NCI-H524 (cell line): ENCODE measurements around the gene ACACB.

ENCODE experiments used
- DNase-seq, 2 experiments: peaks; one replicate each; lab custom pipeline; 2025; lab: John Stamatoyannopoulos, UW

The ACACB gene

GRCh38 chr12:109110988-109111495 lies 5.3 kb upstream of the ACACB start:
- no peak for DNase-seq

- DNase-seq = no peak
Observed at GRCh38 chr12:109112720-109113465, 3.5 kb upstream of the ACACB start.

- DNase-seq = no peak
Observed at GRCh38 chr12:109113661-109114321, 2.6 kb upstream of the ACACB start.

- DNase-seq = no peak
Observed at GRCh38 chr12:109114644-109115043, 1.7 kb upstream of the ACACB start.

- no peak for DNase-seq
Observed at GRCh38 chr12:109115404-109115757, 1.0 kb upstream of the ACACB start.

GRCh38 chr12:109116611-109116949 lies 193 bp downstream of the ACACB start:
- DNase-seq = no peak

DNA sequence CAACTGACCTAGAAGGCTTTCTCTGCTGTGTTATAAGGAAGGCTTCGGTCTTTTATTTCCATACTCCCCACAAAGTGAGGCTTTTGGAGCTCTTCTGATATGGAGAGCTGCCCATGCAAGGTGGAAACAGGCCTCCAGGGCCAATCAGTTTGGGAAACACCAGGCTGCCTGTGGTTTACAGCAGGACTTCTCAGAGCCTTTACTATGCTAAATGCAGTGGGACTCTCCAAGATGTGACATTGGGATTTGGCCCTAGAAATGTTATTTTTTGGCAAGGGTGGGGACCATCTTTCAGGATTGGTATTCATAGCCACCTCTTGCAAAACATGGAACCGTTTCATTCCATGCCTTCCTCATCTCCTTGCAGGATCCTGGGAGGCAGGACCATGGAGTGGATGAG lies 3.7 kb downstream of the ACACB start:
- DNase-seq = no peak

GRCh38 chr12:109120557-109120956 lies 4.2 kb downstream of the ACACB start:
- no peak for DNase-seq

DNA sequence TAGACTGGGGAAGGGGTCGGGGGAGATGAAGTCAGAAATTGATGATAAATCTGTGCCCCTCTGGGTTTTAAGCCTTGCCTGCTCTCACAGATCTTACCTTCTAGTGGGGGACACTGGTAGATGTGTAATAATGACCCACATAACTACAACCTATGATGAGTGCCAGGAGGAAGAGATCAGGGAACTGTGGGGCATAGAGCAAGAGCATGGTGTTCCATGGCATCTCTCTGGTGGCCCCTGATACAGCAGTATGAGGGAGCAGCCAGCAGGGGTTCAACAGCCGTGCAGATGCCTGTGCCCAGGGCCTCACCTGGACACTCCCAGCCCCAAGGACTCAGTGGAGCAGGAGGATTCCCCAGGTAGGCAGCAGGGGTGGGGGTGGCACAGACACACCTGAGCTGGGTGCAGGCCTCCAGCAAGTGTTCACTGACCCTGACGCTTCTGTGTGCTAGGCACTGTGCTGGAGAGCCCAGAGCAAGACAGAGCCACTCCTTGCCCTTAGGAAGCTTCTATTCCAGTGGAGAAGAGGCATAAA lies 5.0 kb downstream of the ACACB start:
- DNase-seq = no peak

DNA sequence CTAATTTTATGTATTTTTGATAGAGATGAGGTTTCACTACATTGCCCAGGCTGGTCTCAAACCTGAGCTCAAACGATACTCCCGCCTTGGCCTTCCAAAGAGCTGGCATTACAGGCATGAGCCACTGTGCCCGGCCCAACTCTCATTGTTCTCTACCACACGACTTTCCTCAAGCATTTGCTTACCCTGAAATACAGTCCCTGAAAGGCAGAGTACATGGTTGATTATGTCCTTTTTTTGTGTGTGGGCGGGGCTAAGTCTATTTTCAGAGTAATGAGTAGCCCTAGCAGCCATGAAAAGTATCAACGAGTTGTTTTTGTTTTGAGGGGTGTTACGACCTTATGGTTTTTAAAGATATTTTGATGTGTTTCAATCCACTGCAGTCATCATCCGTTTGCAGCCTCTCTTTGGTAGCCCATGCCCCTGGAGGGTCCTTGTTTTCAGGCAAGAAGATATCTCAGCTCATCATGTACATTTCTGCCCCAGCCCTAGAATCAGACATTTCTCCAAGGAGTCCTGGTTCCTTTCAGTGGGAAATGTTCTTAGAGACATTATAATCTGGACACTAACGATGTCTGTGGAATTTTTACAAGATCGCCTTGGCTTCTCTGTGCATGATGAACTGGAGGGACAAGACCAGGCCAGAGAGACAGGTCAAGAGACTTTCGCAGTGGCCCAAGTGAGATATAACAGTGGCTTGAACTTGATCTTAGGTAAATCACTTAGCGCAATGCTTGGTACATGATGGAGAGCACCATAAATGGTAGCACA lies 8.7 kb downstream of the ACACB start:
- DNase-seq = no peak

DNA sequence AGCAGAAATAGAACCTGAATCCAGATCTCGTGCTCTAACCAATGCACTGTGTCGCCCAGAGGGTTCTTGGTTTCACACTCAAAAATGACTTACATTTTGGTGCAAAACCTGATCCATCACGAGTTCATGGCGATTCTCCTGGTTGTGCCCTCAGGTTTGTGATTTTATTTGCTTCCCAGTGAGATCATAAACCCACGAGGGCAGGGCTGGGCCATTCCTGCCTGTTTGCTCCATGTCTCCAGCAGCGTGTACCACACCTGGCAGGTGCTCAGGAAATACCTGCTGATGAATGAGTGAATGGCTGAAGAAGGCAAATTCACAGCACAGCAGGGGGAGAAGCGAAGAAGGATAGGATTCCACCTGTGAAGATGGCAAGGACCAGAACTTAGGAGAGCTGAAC lies 9.4 kb downstream of the ACACB start:
- DNase-seq = no peak

DNA sequence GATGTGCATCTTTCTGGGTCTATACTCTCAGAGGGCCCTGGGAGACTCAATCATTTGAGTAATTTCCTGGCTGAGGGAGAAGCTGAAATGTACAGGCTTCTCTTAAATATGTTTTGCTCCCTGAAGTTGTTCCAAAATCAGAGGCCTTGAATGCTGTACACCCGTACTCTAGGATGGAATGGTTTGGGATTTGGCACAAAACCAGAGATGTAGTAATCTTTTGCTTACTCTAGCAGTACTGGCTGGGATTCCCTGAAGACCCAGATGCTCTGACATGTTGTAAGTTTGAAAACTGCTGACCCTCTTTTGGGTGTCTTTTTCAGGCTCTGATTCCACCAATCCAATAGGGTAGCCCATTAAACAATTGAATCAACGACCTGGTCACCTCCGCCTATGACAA lies 10.4 kb downstream of the ACACB start:
- no peak for DNase-seq

GRCh38 chr12:109127533-109128242 lies 11.3 kb downstream of the ACACB start:
- no peak for DNase-seq

DNA sequence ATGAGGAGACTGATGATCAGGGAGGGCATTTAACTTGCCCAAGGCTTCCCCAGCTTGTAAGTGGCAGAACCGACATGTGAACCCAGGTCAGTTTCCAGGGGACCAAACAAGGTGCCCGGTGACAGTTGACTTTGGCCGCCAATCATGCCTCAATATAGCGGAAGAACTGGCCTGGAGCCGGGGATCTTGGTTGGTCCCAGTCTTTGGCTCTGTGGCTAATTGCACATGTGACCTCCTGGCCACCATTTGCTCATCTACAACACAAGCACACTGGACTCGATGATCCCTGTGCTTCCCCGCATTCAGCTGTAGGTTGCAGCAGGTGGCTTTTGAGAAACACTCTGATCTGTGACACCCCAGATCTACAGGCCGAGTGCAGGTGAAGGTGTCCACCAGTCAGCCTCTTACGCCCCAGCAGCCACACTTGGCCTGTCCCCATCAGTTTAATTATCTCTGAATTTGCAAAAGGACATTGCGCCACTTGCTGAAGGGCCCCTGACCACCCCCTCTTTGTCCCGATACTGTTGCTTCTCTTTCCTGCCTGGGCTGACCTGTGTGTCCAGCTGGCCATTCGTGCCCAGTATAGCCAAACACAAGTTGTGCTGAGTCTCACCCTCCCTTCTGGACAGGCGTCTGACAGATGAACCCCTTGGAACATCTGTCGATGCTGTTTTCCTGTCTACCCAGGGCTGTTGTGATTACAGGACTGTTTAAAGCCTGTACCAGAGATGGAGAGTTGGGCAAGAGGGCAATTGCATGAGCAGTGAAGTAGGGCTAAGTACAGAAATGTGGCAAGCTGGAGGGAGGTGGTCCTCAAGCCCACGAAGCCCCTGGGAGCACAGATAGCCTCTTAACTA lies 14.1 kb downstream of the ACACB start:
- DNase-seq = peak; percentile 64 to 76

- peak; percentile 68 to 84 for DNase-seq
Observed at GRCh38 chr12:109131154-109132050, 15.0 kb downstream of the ACACB start.

DNA sequence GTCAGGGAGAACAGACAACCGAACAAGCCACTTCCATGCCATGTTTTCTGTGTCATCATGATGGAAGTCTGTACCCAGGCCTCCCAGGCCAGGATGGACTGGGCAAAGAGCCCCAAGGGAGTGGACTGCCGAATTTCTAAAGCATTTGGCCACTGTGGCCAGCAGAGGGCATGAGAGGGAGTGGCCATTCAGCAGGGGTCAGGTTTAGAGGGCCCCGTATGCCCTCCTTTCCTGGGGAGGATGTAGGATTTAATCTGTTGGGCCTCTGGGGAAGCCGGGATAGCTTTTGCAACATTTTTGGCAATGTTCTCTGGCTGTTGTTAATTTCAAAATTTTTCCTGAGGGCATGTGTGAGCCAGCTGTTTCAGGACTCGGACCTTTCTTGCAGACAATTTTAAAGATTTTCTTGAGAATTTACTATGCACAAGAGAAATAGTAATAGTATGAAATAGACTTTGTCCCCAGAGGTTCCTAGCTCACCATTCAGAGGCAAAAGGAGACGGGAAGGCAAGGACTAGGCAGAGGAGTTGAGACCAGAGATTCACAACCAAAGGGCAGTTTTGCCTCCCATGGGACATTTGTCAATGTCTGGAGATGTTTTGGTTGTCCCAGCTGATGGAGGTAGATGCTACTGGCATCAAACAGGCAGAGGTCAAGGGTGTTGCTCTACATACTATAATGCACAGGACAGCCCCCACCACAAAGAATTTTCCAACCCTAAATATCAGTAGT lies 18.0 kb downstream of the ACACB start:
- peak; percentile 8 to 22 for DNase-seq

- no peak for DNase-seq
Observed at GRCh38 chr12:109137055-109137454, 20.7 kb downstream of the ACACB start.

GRCh38 chr12:109139360-109139759 lies 23.0 kb downstream of the ACACB start:
- no peak for DNase-seq

GRCh38 chr12:109139791-109140190 lies 23.4 kb downstream of the ACACB start:
- no peak for DNase-seq
